HG03060 (cell line): ENCODE results near the gene NTRK3.

ENCODE experiments used
- ATAC-seq: cut with Tn5 transposase; IDR thresholded peaks from one replicate; pipeline ENCODE4 v1.9.1; 2021; ENCODE audit warnings: low read depth, moderate number of reproducible peaks; ENCODE audit not compliant: unreplicated experiment

The NTRK3 gene

DNA sequence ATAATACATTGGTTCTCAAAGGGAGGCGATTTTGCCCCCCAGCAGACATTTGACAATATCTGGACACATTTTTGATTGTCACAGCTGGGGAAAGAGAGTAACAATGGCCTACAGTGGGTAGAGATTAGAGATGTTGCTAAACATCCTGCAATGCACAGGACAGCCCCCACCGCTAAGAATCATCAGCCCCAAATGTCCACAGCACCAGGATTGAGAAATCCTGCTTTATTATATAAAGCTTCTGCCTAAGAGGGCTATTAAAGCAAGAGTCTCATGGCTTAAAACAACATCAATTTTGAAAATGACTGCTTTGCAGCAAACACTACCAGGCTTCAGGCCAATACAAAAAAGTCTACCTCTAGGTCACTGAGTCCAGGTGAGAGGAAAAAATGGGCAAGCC is 68.2 kb downstream of the NTRK3 start:
- no peak for ATAC-seq

DNA sequence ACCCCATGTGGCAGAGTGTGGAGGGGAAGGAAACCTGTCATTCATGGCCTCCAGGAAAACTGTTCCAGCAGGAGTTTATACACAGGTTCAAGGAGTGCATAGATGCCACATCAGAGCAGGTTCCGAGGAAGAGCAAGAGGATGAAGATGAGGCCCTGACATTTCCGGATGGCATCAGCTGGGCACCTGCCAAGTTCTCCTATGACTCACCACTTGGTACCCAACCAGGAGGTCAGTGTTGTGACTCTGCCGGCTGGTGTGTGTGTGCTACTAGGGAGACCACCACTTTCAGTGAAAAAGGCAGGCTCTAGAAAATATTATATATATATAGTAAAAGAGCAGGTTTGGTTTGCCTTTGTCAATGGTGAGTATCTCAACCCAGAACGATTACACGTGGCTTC is 69.3 kb downstream of the NTRK3 start:
- ATAC-seq: no peak

DNA sequence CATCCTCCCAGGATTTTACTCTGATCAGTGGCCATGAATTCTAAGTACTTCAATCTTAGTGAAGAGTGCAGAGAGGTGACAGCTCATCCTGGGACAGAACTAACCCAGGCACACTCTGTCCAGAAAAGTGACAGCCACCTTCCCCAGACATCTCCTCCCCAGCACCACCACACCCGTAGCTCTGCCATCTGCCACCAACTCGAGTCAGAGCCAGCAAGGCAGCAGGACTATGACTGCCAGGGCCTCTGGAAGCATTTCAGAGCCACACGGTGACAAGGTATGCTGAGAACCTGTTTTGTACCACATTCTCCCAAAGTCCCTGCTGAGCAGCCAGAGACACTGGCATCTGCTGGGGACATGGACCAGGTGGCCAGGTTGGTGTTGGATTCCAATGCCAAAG is 71.0 kb downstream of the NTRK3 start:
- ATAC-seq: no peak

DNA sequence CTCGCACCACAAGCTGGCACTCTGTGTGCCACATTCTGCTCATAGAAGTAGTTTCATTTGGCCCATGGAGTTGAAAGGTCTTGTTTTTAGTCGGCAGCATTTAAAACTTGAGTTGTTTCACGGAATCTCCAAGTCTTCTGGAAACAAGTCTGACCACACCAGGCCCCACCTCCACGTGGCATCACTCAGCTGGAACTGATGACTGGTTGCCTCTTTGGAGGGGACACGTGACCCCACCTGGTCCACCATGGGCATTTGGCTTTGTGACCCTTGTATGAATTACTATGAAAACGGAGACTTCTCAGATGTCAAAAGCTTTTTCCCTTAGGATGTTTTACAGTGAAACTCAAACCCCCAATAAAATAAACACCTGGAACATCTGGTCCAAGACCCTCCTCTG is 74.9 kb downstream of the NTRK3 start:
- ATAC-seq: no peak

DNA sequence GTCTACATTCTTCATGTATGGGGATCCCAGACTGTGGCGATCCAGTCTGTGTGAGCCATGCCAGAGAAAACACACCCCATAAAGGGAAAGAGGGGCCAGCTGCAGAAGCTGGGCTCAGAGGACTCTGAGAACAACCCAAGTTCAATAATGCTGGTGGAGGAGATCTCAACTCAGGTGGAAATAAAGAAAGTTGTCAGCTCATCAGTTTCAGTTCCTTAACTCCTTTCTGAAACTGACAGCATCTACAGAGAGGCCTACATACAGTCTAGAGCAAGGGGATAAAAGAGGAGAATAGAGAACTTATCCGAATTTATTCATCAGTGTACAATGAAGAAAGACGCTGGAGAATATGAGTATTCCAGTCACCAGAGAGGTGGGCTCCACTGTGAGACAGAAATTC is 77.0 kb downstream of the NTRK3 start:
- peak; percentile 94 for ATAC-seq

DNA sequence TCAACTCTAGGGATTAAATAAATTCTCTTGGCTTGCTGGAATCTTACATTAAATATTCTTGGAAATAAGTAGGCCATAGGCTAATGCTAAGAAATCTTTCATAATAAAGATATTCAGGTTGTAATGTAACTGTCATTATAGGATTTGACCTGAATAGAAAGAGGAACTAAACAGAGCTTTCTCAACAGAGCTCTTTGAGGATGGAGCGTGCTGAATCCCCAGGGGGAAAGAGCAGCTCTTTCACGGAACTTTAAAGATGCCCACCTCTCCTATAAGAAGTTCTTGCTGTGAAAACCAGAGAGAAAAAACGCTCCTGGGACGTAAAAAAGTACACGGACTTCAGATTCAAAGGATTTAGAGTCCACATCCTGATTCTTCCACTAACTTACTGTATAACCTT is 77.9 kb downstream of the NTRK3 start:
- peak; percentile 48 for ATAC-seq

DNA sequence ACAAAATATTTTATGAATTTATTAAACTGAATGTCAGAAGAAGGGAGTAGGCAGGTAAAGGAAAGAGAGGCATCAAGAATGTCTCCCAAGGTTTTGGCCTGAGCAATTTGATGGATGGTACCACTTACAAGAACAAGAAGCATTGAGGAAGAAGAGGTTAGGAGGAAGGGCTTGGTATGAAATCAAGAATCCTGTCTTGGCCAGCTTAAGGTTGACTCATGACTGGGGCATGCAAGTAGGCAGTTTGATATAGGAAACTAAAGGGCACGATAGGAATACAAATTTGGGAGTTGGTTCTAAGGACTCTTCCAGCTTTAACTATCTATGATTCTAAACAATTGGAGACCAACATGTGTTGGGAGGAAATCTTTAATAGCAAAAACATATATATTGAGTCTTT is 79.1 kb downstream of the NTRK3 start:
- ATAC-seq: no peak

DNA sequence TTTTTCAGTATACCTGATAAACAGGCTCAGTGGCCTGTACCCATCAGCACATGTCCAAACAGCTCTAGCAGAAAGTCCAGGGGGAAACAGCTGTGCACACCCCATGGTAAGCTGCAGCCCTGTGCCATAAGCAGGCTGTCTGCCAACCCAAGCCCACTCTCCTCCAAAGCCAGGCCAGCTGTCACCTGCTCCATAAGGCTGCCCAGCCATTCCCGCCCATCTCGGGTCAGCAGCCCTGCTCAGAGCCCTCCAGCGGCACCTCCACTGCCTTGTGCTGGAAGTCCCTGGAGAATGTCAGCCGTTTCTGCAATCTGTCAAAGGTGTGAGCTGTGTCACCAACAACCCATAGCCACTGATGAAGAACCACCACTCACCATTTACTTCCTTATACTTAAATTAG is 82.0 kb downstream of the NTRK3 start:
- no peak for ATAC-seq

DNA sequence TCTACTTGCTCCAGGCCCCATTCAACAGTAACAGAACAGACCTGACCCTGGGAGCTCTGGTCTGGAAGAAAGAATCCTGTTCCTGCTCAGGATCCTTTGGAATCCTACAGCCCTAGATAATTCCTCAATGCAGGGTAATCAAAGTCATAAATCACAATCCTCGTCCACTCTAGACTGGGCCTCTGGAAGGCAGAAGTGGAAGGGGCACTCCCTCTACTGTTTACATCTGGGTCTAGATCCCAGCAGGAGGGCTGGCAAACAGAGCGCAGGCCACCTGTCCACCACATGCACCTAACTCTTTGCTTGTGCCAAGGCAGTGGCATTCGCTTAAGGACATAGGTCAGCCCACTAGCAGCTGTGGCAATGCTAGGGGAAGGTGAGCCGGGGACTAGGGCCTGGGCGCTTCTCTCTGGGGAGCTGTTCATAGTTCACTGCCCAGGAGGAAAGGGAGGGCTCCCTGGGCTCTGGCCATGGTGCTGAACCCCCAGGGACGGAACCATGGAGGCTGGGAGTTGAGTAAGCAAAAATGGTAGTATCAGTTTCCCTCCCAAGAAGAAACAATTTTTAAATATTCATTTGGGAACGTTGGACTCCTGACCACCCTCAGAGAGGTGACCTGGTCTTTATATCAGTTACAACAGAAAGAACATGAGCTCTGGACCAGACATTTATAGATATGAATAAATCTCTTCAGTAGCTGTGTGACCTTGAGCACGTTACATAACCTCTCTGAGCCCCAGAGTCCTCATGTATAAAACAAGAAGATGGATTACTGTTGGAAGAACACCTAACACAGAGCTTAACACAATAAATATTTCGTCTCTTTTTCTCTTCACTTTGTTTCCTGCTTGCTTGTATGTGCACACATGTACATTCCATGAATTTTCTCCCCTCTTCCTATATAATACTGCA is 90.2 kb downstream of the NTRK3 start:
- no peak for ATAC-seq

DNA sequence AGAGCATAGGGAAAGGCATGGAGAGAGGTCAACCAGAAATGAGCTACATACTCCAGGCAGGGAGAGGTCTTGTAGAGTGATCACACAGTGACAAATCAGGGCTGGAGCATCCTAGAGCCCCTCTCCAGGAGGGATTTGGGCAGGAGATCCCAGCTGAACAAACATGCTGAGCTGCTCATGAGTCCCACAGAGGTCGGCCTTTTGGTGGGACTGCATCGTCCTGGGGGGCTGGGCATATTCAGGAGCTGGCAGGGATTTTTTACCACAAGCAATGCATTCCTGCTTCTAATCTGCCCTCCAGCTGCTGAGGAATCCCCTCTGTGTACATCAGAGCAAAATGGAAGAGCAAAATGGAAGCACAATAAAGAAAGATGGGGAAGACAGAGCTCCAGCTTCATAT is 94.9 kb downstream of the NTRK3 start:
- ATAC-seq: no peak

DNA sequence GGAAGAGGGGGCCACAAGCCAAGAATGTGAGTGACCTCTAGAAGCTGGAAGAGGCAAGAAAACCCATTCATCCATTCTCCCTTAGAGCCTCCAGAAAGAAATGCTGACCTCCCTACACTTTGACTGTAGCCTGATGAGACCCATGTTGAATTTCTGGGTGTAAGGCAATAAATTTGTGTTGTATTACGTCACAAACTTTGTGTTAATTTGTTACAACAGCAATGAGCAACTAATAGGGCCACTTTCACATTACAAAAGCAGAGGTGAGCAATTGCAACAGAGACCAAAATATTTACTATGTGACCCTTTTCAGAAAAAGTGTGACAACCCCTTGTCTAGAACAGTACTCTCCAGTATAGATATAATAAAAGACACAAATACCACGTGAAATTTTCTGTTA is 101.2 kb downstream of the NTRK3 start:
- no peak for ATAC-seq

DNA sequence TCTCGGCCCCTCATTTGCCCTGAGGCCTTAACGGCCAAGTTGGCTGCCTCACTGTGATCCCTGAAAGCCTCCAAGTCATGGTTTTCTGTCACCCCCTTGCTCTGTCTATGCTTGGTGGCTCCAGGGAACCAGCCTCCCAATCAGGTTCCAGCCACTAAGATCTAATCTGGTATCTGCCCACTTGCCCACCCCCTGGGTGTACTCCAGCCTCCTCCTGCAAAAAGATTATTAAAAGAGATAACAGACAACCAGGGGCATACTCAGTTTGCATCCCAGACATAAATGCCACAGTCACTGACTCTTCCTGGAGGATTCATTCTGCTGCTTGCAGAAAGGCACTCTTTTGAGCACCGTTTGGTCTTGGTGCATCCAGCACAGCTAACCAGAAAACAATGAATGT is 103.9 kb downstream of the NTRK3 start:
- ATAC-seq: no peak

DNA sequence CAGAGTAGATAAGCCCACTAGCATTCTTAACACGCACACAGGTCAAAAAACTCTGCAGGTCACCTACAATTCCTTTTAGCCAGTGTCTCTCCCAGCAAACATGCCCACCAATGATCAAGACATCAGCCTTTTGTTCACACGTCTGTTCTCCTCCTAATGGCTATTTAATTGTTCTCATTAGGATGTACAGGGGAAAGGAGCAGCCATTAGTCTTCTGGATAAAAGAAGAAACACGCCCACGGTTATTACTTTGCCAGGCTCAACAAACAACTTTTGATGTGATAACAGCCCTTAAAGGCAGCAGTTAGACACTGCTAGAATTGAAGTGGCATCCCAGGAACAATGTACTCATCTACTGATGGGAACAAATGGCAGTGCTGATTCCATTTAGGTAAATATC is 108.8 kb downstream of the NTRK3 start:
- no peak for ATAC-seq

DNA sequence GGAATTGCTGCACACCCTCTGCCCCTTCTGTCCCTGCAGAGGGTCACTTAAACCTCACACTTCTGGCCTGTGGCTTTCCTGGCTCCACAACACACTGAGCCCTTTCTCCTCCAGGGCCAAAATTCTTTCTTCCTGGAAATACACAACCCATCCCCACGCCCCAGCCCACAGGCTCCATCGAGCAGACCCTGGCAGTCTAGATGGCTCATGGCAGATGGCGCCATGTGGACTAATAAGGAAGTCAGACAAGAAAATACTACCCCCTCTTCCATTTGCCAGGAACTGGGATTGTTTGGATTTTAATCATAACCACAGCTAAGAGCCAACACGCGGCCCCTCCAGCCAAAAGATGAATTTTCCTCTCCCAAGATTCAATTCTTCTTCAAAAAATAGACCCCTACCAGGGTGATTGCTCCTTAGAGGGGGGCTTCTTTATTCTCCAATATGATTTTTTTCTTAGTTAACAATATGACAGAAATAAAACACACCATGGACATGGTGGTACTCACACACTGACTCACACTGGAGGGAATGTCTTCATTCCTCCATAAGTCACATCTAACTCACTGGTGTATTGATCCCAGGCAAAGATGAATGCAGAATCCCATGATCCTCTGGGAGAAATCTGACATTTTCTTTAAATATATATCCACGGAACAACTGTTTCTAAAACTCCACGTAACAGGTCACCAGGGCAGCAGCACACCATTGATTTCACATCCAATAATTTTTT is 111.5 kb downstream of the NTRK3 start:
- ATAC-seq: no peak

DNA sequence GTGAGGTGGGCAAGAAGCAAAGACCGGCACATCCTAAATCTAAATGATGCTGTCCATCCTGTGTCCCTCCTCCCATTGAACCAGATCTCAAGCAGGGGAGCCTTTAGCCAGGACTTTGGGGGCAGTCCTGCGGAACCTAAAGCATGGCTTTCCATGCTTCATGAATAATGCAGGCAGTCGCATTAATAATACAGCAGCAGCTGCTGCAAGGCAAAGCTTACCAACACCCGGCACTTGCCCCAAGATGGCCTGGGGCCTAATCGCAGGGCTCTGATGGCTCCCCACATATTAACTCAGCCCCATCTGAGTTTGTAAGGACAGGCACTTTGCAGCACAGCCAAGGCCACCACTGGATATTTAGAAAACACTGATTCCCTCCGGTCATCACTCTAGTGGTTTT is 114.4 kb downstream of the NTRK3 start:
- no peak for ATAC-seq

DNA sequence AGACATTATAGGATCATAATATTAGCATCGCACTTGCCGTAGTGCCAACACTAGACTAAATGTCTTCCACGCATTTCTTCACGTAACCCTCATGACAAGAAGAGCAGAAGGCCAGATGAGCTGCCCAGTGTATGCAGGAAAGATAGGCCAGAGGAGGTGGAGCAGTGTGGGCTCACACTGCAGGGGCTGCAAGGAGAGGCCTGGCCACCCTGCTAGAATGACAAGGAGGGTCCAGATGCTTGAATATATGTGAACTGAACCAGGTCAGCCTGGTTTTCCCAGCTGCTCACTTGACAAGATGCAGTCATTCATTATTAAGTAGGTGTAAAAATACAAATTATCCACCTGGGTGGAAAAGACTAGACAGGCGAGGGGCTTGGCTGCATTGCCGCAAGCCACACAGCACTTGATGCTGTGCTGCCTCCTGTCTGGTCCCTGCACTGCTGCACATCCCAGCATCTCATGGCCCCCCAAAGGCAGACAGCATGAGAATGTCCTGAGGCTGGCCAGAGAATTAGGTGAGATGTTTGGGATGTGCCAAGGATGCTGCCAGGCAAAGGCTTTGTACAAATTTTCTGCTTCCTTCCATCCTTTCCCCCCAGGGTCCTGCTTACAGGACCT is 115.2 kb downstream of the NTRK3 start:
- no peak for ATAC-seq

DNA sequence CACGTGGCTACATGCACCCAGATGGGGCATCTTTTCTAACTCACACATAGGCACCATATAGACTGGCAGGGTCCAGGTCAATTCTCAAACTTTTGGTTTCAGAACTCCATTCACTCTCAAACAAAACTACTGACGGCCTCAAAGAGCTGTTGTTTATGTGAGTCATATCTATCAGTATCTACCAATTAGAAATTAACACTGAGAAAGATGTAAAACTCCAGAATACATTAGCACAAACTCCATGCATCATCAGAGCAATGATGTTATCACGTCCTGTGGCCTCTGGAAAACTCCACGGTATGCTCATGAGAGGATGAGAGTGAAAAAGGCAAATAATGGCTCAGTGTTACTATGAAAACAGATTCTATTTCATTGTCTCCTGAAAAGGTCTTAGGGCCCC is 116.1 kb downstream of the NTRK3 start:
- ATAC-seq: no peak

DNA sequence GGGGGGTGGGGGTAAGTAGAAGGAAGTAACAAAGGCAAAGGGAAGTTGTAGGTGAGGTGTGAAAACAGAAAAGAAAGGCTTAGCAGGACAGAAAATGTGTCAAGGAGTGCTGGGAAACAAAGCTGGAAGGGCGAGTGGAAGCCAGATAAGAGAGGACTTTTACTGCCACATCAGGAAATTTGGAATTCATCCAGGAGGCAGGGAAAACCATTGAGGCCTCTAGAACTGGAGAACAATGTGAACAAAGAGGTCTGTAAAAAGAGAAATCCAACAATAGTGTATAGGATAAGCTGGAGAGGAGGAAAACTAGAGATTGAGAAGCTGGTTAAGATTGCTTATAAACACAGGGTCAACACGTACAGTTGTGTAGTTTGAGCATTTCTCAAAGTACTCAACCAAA is 116.6 kb downstream of the NTRK3 start:
- ATAC-seq: no peak

DNA sequence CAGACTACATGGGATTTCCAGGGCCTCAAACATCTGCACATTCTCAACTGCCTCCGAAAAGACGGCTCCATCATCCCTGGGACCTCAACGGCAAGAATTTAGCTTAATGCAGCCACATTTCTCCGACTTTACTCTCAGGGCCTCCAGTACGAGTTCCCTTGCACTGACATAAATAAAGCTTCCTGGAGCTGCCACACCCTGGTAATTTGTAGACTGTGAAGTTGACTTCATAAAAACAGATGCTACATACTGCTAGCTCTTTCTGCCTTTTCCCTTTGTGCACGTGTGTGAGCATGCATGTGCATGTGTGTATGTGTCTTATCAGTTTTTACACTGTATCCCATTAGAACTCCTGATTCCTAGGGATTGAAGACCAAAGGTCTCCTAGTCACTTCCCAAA is 122.7 kb downstream of the NTRK3 start:
- ATAC-seq: no peak

DNA sequence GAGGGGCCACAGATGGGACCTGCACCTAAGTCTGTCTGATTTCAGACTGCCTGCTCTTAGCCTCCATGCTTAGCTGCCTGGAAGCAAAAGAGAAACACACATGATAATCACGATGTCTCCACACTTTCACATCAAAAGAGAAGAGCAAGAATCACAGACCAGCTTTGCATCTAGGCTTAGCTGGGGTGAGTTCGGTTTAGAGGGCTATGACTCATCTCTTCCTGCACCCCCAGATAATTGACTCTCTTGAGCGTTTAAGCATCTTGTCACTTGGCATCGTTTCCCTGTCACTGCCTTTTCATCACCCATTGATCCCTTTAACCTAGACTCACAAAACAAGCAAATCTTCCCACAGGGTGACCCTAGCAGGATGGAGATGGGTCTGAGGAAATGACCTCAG is 124.0 kb downstream of the NTRK3 start:
- no peak for ATAC-seq

DNA sequence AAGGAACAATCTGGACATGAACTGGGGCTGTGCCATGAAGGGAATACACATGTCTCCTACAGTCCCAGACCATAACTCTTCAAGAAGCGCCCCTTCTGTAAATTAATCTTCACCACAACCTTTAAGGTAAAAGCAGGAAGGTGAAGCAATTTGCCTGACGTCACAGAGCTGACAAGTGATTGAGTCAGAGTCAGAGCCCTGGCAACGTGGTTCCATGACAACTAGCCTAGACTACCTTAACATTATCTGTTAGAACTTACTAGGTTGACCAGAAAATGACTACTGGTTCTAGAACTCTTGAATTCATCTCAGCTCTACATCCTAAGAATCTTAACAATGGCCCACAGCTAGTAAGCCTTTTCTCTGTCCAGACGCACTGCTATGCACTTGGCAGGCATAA is 124.6 kb downstream of the NTRK3 start:
- no peak for ATAC-seq

DNA sequence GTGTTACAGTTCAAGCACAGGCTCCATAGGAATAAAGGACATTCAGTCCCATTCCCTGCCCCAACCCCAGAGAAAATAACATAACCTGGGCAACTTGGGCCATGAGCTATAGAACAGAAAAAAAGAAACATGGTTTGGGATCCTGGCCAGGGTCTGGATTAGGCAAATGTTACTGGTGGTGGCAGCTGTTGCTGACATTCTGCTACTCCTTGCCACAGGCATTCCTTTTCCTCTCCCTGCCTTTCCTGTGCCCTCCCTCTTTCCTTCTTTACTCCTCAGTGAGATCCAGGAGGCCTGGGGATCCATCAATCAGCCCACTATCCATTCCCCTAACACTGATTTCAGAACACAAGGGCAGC is 129.1 kb downstream of the NTRK3 start:
- ATAC-seq: no peak
